ENCODE results near the gene ANKRD63.

DNA sequence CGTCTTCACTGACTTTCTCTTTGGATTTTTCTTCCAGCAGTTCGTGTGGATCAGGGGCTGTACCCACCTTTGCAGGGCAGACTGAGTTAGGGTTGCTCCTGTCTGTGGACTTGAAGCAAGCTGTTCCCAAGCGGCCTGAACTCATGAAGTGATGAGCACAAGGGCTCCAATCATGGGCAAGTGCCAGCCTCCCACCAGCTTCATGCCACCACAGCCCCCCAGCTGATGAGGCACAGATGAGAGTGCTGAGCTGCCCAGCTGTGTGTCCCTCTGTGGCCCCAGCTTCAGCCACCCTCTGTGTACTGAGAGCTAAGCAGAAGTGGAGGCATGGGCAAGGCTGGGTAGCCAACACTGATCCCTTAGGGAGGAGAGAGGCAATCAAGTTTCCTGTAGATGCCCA, 28.1 kb upstream of the ANKRD63 start:
- TF ChIP-seq, protein P1, sequence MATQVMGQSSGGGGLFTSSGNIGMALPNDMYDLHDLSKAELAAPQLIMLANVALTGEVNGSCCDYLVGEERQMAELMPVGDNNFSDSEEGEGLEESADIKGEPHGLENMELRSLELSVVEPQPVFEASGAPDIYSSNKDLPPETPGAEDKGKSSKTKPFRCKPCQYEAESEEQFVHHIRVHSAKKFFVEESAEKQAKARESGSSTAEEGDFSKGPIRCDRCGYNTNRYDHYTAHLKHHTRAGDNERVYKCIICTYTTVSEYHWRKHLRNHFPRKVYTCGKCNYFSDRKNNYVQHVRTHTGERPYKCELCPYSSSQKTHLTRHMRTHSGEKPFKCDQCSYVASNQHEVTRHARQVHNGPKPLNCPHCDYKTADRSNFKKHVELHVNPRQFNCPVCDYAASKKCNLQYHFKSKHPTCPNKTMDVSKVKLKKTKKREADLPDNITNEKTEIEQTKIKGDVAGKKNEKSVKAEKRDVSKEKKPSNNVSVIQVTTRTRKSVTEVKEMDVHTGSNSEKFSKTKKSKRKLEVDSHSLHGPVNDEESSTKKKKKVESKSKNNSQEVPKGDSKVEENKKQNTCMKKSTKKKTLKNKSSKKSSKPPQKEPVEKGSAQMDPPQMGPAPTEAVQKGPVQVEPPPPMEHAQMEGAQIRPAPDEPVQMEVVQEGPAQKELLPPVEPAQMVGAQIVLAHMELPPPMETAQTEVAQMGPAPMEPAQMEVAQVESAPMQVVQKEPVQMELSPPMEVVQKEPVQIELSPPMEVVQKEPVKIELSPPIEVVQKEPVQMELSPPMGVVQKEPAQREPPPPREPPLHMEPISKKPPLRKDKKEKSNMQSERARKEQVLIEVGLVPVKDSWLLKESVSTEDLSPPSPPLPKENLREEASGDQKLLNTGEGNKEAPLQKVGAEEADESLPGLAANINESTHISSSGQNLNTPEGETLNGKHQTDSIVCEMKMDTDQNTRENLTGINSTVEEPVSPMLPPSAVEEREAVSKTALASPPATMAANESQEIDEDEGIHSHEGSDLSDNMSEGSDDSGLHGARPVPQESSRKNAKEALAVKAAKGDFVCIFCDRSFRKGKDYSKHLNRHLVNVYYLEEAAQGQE (IDR thresholded peaks at IDR 0.05; ENCODE audit: insufficient read depth in 1 of 2, low read depth in 2 of 2, low read length in 2 of 2): no peak
- TF ChIP-seq FOXP2 (optimal IDR thresholded peaks at IDR 0.05; ENCODE audit: borderline replicate concordance, extremely low read depth, extremely low read length, insufficient read depth) (no peak), TAF1 (IDR thresholded peaks at IDR 0.05; ENCODE audit: borderline replicate concordance, insufficient read depth, low read length) (no peak), POLR2AphosphoS5 (IDR thresholded peaks at IDR 0.05; ENCODE audit: low read depth, low read length) (no peak)

All from PFSK-1 (cell line).